Hematopoietic multipotent progenitor cell treated with erythropoietin and hydrocortisone succinate and interleukin-3 and kit ligand, for 17 days (in vitro differentiated cells): ENCODE measurements around the gene ABT1.

ENCODE experiments used
- DNase-seq: peaks from one replicate; pipeline ENCODE4 v3.0.0-alpha.2; 2015; ENCODE audit warnings: low spot score

ABT1 gene

GRCh38 chr6:26607434-26608230 is 10.9 kb downstream of the ABT1 start:
- DNase-seq = peak; percentile 48

GRCh38 chr6:26609463-26609862 is 12.7 kb downstream of the ABT1 start:
- no peak for DNase-seq

GRCh38 chr6:26611599-26611998 is 14.8 kb downstream of the ABT1 start:
- DNase-seq = no peak

- DNase-seq = no peak
These were observed 16.4 kb downstream of the ABT1 start for GRCh38 chr6:26613201-26613600.

DNA sequence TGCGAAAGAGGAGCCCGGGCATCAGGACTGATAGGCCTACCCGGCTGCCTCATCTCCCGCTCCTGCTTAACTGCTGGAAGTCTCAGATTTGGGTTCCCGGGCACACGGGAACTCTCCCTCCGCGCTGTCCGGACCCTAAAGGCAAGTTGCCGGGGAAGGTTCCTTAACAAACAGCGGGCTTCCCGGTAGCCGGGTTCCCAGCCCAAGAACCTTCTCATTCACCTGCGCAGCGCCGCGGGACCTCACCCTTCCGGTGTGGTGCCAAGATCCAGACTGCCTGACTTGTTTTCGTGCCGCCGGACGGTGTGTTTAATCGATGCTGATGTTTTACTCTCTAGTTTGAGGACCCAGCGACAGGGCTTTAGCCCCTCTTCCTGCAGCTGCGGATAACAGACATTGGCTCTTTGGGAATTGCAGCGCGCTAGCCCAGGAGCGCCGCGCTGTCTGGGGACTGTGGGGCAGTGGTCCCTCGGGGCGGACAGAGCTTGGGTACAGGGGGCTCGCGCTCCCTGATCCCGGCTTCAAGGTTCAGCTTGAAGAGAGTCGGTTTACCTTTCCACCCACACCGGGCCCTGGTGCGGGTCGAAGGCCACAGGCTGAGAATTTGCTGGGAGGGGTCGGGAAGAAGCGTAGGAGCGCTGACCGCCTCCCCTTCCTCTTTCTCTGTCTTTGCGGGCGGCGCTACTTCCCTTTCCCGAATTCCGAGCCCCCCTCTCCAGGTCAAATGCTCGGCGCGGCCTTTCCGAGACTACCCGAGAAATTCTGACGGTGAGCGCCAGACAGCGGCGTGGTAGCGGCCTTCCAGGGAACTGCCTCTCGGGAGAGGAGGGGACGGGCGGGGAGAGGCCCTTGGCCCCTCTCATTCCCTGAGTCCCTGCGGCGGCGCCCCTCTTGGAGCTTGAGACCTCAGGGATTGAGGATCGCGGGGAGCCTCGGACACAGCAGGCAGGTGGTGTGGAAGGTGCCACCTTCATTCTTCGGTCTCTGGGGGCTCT is 17.2 kb downstream of the ABT1 start:
- no peak for DNase-seq

DNA sequence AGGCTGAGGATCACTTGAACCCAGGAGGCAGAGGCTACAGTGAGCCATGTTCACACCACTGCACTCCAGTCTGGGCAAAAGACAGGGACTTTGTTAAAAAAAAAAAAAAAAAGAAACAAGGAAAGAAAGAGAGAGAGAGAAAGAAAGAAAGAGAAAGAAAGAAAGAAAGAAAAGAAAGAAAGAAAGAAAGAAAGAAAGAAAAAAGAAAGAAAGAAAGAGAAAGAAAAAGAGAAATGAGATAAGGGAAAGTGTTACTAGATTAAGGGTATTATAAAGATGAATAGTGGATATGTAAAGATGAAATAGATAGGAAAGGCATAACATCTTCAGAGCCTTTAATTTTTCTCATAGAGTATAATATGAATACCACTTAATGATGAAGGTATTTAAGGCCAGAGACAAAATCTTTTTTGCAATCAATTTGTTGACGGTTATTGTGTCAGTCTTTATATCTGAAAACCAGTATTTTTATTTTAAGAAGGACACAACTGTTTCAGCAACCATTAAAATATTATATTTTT is 26.6 kb downstream of the ABT1 start:
- DNase-seq = no peak

GRCh38 chr6:26624557-26624956 is 27.8 kb downstream of the ABT1 start:
- no peak for DNase-seq

DNA sequence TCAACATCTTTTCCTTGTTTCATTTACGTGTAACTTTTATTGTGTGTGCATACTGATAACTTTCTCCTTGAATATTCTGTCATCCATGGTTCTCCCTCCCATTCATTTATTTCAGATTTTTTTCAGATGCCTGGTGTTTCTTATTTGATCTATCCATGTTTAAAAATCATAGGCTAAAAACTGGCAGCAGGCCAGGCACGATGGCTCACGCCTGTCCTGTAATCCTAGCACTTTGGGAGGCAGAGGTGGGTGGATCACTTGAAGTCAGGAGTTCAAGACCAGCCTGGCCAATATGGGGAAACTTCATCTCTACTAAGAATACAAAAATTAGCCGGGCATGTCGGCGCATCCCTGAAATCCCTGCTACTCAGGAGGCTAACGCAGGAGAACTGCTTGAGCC is 31.1 kb downstream of the ABT1 start:
- DNase-seq = no peak

GRCh38 chr6:26629359-26629758 is 32.6 kb downstream of the ABT1 start:
- DNase-seq = no peak

GRCh38 chr6:26640806-26641205 is 44.1 kb downstream of the ABT1 start:
- DNase-seq = no peak

- DNase-seq = no peak
These were observed 49.3 kb downstream of the ABT1 start for GRCh38 chr6:26646074-26646473.
